GM11168 (cell line): ENCODE data around the gene TAS2R7.
"Not testable (repeated sequence)": the region's sequence is repeated elsewhere in the genome, so short reads cannot be mapped to it uniquely, and the experiment has no call there.

ENCODE experiments used
- in situ Hi-C: fragments of 300-500 bp; cut with MboI; formaldehyde crosslinking; loops from one replicate; pipeline ENCODE4 v1.12.0; 2022; ENCODE audit warnings: low sequenced_read_pairs; ENCODE audit not compliant: unreplicated experiment

TAS2R7 gene

GRCh38 chr12:10802587-10802986 is at the start of gene TAS2R7:
TSS of gene TAS2R7 (minus strand) at chr12:10802627. CDS start at chr12:10802570, 57 bp downstream.
- in situ Hi-C loops, result no loop called here

- in situ Hi-C loops, result no loop called here
These were observed 48.9 kb upstream of the TAS2R7 start for GRCh38 chr12:10851243-10851858.

- in situ Hi-C loops, result no loop called here
These were observed 47.0 kb upstream of the TAS2R7 start, which contains the start of gene PRR4 for GRCh38 chr12:10849425-10849878. TSS of gene PRR4 (minus strand) at chr12:10849475. CDS start at chr12:10849437, 38 bp downstream.

GRCh38 chr12:10847744-10848143 is 45.3 kb upstream of the TAS2R7 start:
- in situ Hi-C loops, result no loop called here

- in situ Hi-C loops, result no loop called here
These were observed 40.4 kb upstream of the TAS2R7 start for GRCh38 chr12:10842862-10843261.

- in situ Hi-C loops, result no loop called here
These were observed 36.0 kb upstream of the TAS2R7 start for GRCh38 chr12:10838461-10838860.

GRCh38 chr12:10829994-10830393 is 27.6 kb upstream of the TAS2R7 start:
- in situ Hi-C loops, result no loop called here

- in situ Hi-C loops, result no loop called here
These were observed 23.8 kb upstream of the TAS2R7 start, which contains the start of gene TAS2R10 for GRCh38 chr12:10826258-10826657. TSS of gene TAS2R10 (minus strand) at chr12:10826358. CDS start at chr12:10826269, 89 bp downstream.

- in situ Hi-C loops, result no loop called here
These were observed 22.5 kb upstream of the TAS2R7 start for GRCh38 chr12:10824957-10825356.

- in situ Hi-C loops, result no loop called here
These were observed 9.6 kb upstream of the TAS2R7 start for GRCh38 chr12:10811883-10812536.

- in situ Hi-C loops, result no loop called here
These were observed 7.6 kb upstream of the TAS2R7 start, which contains the start of gene TAS2R9 for GRCh38 chr12:10810068-10810467. TSS of gene TAS2R9 (minus strand) at chr12:10810168. CDS start at chr12:10810075, 93 bp downstream.

- in situ Hi-C loops, result no loop called here
These were observed 4.8 kb upstream of the TAS2R7 start, which contains the start of gene TAS2R8 for GRCh38 chr12:10807186-10807585. TSS of gene TAS2R8 (minus strand) at chr12:10807286. CDS start at chr12:10806980, 306 bp downstream.

- in situ Hi-C loops, result no loop called here
These were observed 686 bp downstream of the TAS2R7 start for GRCh38 chr12:10801741-10802140.

- in situ Hi-C loops, result no loop called here
These were observed 8.2 kb downstream of the TAS2R7 start for GRCh38 chr12:10794222-10794621.

GRCh38 chr12:10791769-10792168 is 10.7 kb downstream of the TAS2R7 start:
- in situ Hi-C loops, result not testable (repeated sequence)

- in situ Hi-C loops, result no loop called here
These were observed 19.2 kb downstream of the TAS2R7 start for GRCh38 chr12:10783252-10783651.

GRCh38 chr12:10779103-10779502 is 23.3 kb downstream of the TAS2R7 start:
- in situ Hi-C loops, result no loop called here

GRCh38 chr12:10771132-10771733 is 31.2 kb downstream of the TAS2R7 start:
- in situ Hi-C loops, result loop anchor here (5.0 to 25.0 kb wide), 2 partner anchors 416 to 716 kb away; partner anchors contain the start of gene TAS2R42

GRCh38 chr12:10759657-10760056 is 42.8 kb downstream of the TAS2R7 start:
- in situ Hi-C loops, result loop anchor here (25.0 kb wide), 1 partner anchor 428 kb away; the partner anchor contains the start of gene TAS2R42

GRCh38 chr12:10756194-10756593 is 46.2 kb downstream of the TAS2R7 start:
- in situ Hi-C loops, result loop anchor here (25.0 kb wide), 1 partner anchor 431 kb away; the partner anchor contains the start of gene TAS2R42

GRCh38 chr12:10753059-10753458 is 49.4 kb downstream of the TAS2R7 start:
- in situ Hi-C loops, result loop anchor here (25.0 kb wide), 1 partner anchor 434 kb away; the partner anchor contains the start of gene TAS2R42
